HAP-1 (cell line): ENCODE measurements around the gene FNBP1L.
A peak's percentile ranks its signal among the peaks of the same experiment; 100 is the strongest.
"Not testable (repeated sequence)": the region's sequence is repeated elsewhere in the genome, so short reads cannot be mapped to it uniquely, and the experiment has no call there.

Experiments
- DNase-seq, 2 experiments: peaks; one replicate each; pipeline ENCODE4 v3.0.0-alpha.2; 2016 to 2020; ENCODE audit warnings: low spot score in 2 of 2
- H3K27me3 ChIP-seq: fragments of 250-450 bp; sonication (Bioruptor Pico); 2 replicates; pipeline ENCODE4 v1.5.1; 2020; ENCODE audit warnings: low read depth, mild to moderate bottlenecking, moderate library complexity
- H3K36me3 ChIP-seq: fragments of 250-450 bp; sonication (Bioruptor Pico); replicated peaks from 2 replicates; pipeline ENCODE4 v1.5.1; 2020; ENCODE audit warnings: mild to moderate bottlenecking
- H3K4me1 ChIP-seq: fragments of 250-450 bp; sonication (Bioruptor Pico); 2 replicates; pipeline ENCODE4 v1.5.1; 2020; ENCODE audit warnings: mild to moderate bottlenecking
- H3K4me3 ChIP-seq: fragments of 250-450 bp; sonication (Bioruptor Pico); 2 replicates; pipeline ENCODE4 v1.5.1; 2020; ENCODE audit warnings: mild to moderate bottlenecking, moderate library complexity
- H3K9me3 ChIP-seq: fragments of 250-450 bp; sonication (Bioruptor Pico); 2 replicates; pipeline ENCODE4 v1.5.1; 2020; ENCODE audit warnings: mild to moderate bottlenecking, moderate library complexity
- in situ Hi-C: fragments of 300-500 bp; cut with MboI; formaldehyde crosslinking; loops from 3 replicates; pipeline ENCODE4 v1.14.3; 2020; ENCODE audit warnings: low sequenced_read_pairs, inconsistent platforms, mixed read lengths

The FNBP1L gene

GRCh38 chr1:93532780-93533378, 85.0 kb downstream of the FNBP1L start:
- Histone ChIP-seq H3K36me3 (no peaks in the 10 kb centered on the region), H3K27me3 (no peaks in the 10 kb centered on the region), H3K4me1 (no peaks in the 10 kb centered on the region), H3K9me3 (no peaks in the 10 kb centered on the region), H3K4me3 (no peak overlapping the region)
- in situ Hi-C loops, result no loop called here
- no peak for DNase-seq

- in situ Hi-C loops, result no loop called here
- H3K27me3 ChIP-seq, result no peaks in the 10 kb centered on the region
- no peak for DNase-seq
- H3K9me3 ChIP-seq, result no peaks in the 10 kb centered on the region
- no peak overlapping the region for H3K4me3 ChIP-seq
- no peaks in the 10 kb centered on the region for H3K36me3 ChIP-seq
- no peaks in the 10 kb centered on the region for H3K4me1 ChIP-seq
Observed at GRCh38 chr1:93533677-93534076, 85.8 kb downstream of the FNBP1L start.

GRCh38 chr1:93537396-93537795, 89.5 kb downstream of the FNBP1L start:
- in situ Hi-C loops, result no loop called here
- no peaks in the 10 kb centered on the region for H3K27me3 ChIP-seq
- H3K9me3 ChIP-seq, result no peaks in the 10 kb centered on the region
- no peaks in the 10 kb centered on the region for H3K4me1 ChIP-seq
- no peaks in the 10 kb centered on the region for H3K36me3 ChIP-seq
- no peak overlapping the region for H3K4me3 ChIP-seq
- DNase-seq, result no peak

- Histone ChIP-seq H3K4me3 (no peak overlapping the region), H3K36me3 (no peaks in the 10 kb centered on the region), H3K9me3 (no peaks in the 10 kb centered on the region), H3K27me3 (no peaks in the 10 kb centered on the region), H3K4me1 (no peaks in the 10 kb centered on the region)
- in situ Hi-C loops, result no loop called here
- DNase-seq, result no peak
Observed at GRCh38 chr1:93537924-93538323, 90.0 kb downstream of the FNBP1L start.

- Histone ChIP-seq H3K4me3 (no peak overlapping the region), H3K27me3 (no peaks in the 10 kb centered on the region), H3K9me3 (no peaks in the 10 kb centered on the region), H3K4me1 (no peaks in the 10 kb centered on the region), H3K36me3 (peaks cover 4% of the 10 kb centered on the region; the same call in 1 of the 2 replicates)
- in situ Hi-C loops, result no loop called here
- DNase-seq, result no peak
Observed at GRCh38 chr1:93541045-93541444, 93.1 kb downstream of the FNBP1L start.

GRCh38 chr1:93542398-93542797, 94.5 kb downstream of the FNBP1L start:
- no peak overlapping the region for H3K4me3 ChIP-seq
- in situ Hi-C loops, result no loop called here
- peaks cover 4% of the 10 kb centered on the region; the same call in 1 of the 2 replicates for H3K36me3 ChIP-seq
- H3K4me1 ChIP-seq, result no peaks in the 10 kb centered on the region
- H3K27me3 ChIP-seq, result no peaks in the 10 kb centered on the region
- no peaks in the 10 kb centered on the region for H3K9me3 ChIP-seq
- no peak for DNase-seq

GRCh38 chr1:93546162-93546863, 98.4 kb downstream of the FNBP1L start:
- no peak for DNase-seq
- Histone ChIP-seq H3K4me1 (no peaks in the 10 kb centered on the region), H3K4me3 (no peak overlapping the region), H3K9me3 (no peaks in the 10 kb centered on the region), H3K36me3 (peaks cover 4% of the 10 kb centered on the region; the same call in 1 of the 2 replicates), H3K27me3 (no peaks in the 10 kb centered on the region)
- in situ Hi-C loops, result no loop called here

- DNase-seq, result no peak
- H3K36me3 ChIP-seq, result peaks cover 4% of the 10 kb centered on the region; the same call in 1 of the 2 replicates
- no peaks in the 10 kb centered on the region for H3K27me3 ChIP-seq
- in situ Hi-C loops, result no loop called here
- H3K4me3 ChIP-seq, result no peak overlapping the region
- peaks cover 22% of the 10 kb centered on the region for H3K4me1 ChIP-seq
- H3K9me3 ChIP-seq, result no peaks in the 10 kb centered on the region
Observed at GRCh38 chr1:93549131-93549530, 101.2 kb downstream of the FNBP1L start.

- DNase-seq, result no peak
- Histone ChIP-seq H3K9me3 (no peaks in the 10 kb centered on the region), H3K4me1 (peaks cover 27% of the 10 kb centered on the region), H3K27me3 (no peaks in the 10 kb centered on the region), H3K36me3 (peaks cover 4% of the 10 kb centered on the region; the same call in 1 of the 2 replicates), H3K4me3 (no peak overlapping the region)
- in situ Hi-C loops, result no loop called here
Observed at GRCh38 chr1:93549811-93550210, 101.9 kb downstream of the FNBP1L start.

- peak; percentile 71 to 97 for DNase-seq
- no peak overlapping the region for H3K4me3 ChIP-seq
- in situ Hi-C loops, result no loop called here
Observed at GRCh38 chr1:93552741-93553455, 105.0 kb downstream of the FNBP1L start.

GRCh38 chr1:93553886-93554490, 106.1 kb downstream of the FNBP1L start:
- in situ Hi-C loops, H3K36me3 ChIP-seq, H3K9me3 ChIP-seq, H3K27me3 ChIP-seq, H3K4me3 ChIP-seq: not testable (repeated sequence)
- DNase-seq, result peak; percentile 56 to 75
- peaks cover 27% of the 10 kb centered on the region for H3K4me1 ChIP-seq

More at GRCh38 chr1:93552741-93553455, 105.0 kb downstream of the FNBP1L start:
- Histone ChIP-seq H3K4me1 (peaks cover 27% of the 10 kb centered on the region), H3K9me3 (no peaks in the 10 kb centered on the region), H3K36me3 (no peaks in the 10 kb centered on the region; the same call in 1 of the 2 replicates), H3K27me3 (no peaks in the 10 kb centered on the region)

GRCh38 chr1:93554883-93555872, 107.3 kb downstream of the FNBP1L start:
- no peaks in the 10 kb centered on the region for H3K36me3 ChIP-seq
- H3K4me3 ChIP-seq, result no peak overlapping the region
- no peak for DNase-seq
- no peaks in the 10 kb centered on the region for H3K9me3 ChIP-seq
- H3K27me3 ChIP-seq, result no peaks in the 10 kb centered on the region
- H3K4me1 ChIP-seq, result peaks cover 27% of the 10 kb centered on the region
- in situ Hi-C loops, result no loop called here

- Histone ChIP-seq H3K4me3 (no peak overlapping the region), H3K9me3 (no peaks in the 10 kb centered on the region), H3K27me3 (no peaks in the 10 kb centered on the region), H3K4me1 (peaks cover 27% of the 10 kb centered on the region), H3K36me3 (no peaks in the 10 kb centered on the region)
- in situ Hi-C loops, result no loop called here
- no peak for DNase-seq
Observed at GRCh38 chr1:93556291-93556690, 108.4 kb downstream of the FNBP1L start.
